ENCODE results near the gene DYNLT5.
A peak's percentile ranks its signal among the peaks of the same experiment; 100 is the strongest.
"Not testable (repeated sequence)": the region's sequence is repeated elsewhere in the genome, so short reads cannot be mapped to it uniquely, and the experiment has no call there.

Gene DYNLT5

DNA sequence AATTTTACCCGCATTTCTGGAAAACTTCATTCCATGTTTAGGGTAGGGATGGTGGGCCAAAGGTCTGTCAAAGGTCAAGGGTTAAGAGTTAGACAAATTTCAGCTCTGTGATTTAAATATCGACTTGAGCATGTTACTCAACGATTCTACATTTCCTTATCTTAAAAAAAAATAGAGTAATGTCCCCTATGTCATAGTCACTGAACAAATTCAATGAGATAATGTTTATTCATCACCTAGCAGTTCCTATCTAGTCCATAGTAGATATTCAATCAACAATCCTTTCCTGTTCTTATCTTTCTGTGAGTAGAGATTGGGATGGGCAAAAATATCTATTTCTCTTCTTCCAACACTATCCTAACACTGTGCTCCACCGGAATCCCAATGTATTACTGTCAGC is 1.1 kb upstream of the DYNLT5 start:
- DNase-seq = no peak

- no peak for DNase-seq
Measured at GRCh38 chr1:66752671-66753371, 562 bp downstream of the DYNLT5 start.

GRCh38 chr1:66757722-66758240 is 5.5 kb downstream of the DYNLT5 start:
- DNase-seq = no peak

DNA sequence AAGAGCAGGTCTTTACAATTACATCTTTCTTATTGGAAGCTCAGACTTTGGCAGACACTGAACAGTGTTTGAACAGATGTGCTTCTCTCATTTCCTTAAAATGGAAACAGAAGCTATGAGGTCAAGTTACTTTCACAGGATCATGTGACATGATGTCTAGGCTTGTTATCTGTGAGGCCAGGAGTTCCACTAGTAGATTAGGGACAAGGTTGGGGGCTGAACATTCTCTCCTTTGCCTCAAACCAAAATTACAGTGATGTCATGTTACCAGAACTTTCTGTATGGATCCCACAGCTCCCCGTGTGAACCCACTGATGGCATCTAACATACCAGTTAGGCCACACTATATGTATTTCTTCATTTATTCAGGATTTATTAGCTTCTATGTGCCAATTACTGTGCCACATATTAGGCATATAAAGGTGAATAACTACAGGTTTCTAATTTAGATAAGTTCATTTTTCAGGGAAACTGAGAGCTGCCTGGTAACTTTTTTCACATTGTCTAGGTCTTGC is 6.0 kb downstream of the DYNLT5 start:
- DNase-seq = peak; percentile 65

GRCh38 chr1:66760506-66760905 is 8.2 kb downstream of the DYNLT5 start:
- no peak for DNase-seq

- no peak for DNase-seq
Measured at GRCh38 chr1:66761221-66761620, 9.0 kb downstream of the DYNLT5 start.

GRCh38 chr1:66764994-66765578 is 12.8 kb downstream of the DYNLT5 start:
- DNase-seq = no peak

DNA sequence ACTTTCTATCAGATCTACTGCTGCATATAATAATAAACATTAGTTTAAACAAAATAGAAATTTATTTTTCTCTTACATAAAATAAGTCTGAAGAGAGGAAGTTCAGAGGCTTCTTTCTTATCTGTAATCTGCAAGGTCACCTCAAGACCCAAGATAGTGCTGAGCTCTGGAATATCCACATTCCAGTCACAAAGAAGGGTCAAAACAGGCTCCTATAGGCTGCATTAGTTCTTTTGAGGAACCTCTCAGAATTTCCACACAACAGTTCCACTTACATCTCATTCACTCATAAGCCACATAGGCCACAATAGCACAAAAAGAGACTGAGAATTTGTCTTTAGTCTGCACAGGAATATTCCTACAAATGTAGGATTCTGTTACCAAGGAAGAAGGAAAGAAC is 15.4 kb downstream of the DYNLT5 start:
- no peak for DNase-seq

DNA sequence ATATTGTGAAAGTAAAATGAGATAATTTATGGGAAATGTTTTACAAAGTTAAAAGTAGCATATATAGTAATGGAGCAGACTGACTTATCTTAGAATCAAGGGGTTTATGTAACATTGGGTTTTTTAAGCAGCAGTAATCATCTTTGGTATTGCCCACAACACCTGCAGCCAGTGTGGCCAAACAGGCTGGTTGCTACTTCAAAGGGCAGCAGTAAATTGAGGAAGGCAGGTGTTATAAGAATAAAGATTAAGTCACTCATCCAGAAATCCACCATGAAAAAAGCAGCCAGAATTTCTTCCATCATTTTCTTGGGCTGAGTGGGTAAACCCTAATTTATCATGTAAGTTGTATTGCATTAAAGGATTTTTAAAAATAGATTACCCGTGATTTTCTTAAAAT is 16.7 kb downstream of the DYNLT5 start:
- no peak for DNase-seq

DNA sequence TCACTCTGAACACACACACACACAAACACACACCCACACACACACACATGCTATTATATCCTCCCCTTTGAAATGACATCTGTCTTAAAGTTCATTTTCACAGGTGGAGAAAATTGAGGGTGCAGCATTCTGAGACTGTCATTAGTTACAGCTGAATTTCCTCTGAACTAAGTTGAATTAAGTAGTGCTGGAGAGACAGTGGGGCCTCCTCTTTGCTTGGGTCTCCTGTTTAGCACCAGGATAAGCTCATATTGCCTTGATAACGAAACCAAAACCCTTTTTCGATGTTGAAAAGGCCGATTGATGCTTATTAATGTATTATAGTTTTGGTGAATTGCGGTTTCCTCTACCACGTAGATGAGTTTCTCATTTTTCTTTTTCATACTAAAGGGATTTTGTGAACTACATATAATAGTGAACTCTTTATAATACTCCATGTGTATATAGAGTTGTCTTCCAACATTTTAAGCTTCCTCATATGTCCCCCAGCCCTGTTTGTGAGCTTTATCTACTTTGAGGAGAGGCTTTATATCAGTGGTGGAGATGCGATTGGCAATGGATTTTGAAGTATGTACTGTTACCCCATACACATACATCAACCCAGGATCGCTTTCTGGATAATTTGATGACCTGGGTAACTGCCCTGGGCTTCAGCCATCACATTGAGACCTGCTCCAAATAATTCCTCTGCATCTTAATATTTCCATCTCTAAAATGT is 17.4 kb downstream of the DYNLT5 start:
- no peak for DNase-seq

DNA sequence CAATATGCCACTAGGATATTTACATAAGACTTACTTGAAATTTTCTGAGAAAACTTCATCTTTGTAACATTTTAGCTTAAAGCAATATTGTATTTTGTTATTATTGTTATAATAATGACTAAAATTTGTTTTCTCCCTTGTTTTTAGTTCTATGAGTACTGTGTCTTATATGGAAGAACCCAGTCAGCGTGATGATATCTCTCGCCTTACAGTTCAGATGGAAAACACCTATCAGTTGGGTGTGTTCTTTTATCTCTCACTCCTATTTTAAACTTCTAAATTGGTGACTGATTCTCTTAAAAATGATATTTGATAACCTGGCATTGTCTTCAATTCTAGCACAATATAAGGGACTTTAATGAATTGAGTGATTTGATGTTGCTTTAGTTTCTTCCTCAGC is 18.0 kb downstream of the DYNLT5 start:
- DNase-seq = no peak

- DNase-seq = no peak
Measured at GRCh38 chr1:66770694-66771093, 18.4 kb downstream of the DYNLT5 start.

- no peak for DNase-seq
Measured at GRCh38 chr1:66773227-66773626, 21.0 kb downstream of the DYNLT5 start.

- no peak for DNase-seq
Measured at GRCh38 chr1:66774438-66774837, 22.2 kb downstream of the DYNLT5 start.

DNA sequence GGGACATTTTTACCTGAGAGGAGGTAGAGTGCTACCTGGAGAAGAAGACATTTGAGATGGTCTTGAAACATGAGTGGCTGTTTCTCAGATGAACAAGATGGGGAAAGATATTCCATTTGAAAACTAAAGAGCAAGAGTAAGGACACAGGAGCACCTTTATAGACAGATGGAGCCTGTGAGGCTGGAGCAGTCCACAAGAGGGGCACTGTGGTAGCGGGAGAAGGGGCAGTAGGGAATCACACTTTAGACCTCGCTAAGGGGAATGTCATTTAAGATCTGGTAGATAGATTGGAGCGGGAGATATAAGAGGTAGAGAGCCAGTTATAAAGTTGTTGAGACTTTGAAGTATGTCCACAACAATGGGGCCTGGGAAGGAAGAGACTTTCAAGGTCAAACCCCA is 23.4 kb downstream of the DYNLT5 start:
- DNase-seq = no peak

DNA sequence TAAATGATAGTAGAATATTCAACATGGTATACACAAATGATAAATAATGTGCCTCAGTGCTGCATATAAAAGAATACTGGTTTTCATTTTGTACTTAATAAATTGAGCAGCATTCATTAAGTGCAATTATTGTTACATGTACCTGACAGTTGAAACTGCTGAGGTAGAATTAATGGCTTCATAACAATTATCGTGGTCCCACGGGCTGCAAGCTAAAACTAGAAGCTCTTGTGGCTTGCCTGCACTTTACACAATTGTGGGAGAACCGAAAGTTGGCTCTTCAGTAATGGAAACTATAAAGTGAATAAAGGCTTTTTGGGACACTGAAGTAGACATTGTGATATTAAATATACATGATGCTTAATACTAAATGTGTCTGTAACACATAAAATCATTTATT is 25.6 kb downstream of the DYNLT5 start:
- no peak for DNase-seq

GRCh38 chr1:66778266-66778665 is 26.0 kb downstream of the DYNLT5 start:
- no peak for DNase-seq

DNA sequence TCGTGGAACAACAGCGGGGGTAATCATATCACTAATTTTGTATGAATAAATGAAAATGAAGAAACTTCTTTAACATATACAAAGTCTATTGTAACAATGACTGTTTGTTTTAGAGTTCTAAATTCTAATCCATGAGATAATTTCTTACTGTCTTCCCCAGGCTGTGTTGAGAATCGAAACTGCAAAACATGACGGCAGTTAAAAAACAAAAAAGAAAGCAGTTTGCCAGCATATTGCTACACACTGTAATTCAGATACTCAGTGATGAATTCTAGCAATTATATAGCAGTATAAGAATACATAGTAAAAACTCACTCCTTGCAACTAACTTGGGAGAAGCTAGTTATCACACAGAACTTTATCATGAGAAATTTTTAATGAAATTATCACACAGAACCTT is 26.7 kb downstream of the DYNLT5 start:
- DNase-seq = no peak

- no peak for DNase-seq
Measured at GRCh38 chr1:66779475-66780078, 27.3 kb downstream of the DYNLT5 start.

DNA sequence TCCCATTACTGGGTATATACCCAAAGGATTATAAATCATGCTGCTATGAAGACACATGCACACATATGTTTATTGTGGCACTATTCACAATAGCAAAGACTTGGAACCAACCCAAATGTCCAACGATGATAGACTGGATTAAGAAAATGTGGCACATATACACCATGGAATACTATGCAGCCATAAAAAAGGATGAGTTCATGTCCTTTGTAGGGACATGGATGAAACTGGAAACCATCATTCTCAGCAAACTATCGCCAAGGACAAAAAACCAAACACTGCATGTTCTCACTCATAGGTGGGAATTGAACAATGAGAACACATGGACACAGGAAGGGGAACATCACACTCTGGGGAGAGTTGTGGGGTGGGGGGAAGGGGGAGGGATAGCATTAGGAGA is 33.5 kb downstream of the DYNLT5 start:
- DNase-seq = not testable (repeated sequence)

DNA sequence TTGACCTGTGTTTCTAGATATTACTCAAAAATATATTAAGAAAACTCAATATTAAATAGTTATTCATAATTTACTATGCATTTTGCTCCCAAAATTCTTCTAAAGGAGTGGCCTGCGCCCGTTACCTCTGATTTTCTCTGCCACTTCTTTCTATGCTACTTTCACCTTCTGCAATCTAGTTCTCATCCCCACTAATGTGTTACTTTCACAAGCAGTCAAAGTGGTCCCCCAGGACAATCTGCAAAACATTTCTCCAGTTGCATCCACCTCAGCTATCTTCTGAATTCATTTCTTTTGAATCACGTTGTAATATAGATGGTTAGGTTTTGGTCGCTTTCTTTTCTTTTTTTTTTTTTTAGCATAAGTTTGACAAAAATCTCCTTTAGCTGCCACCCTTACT is 35.4 kb downstream of the DYNLT5 start:
- no peak for DNase-seq

GRCh38 chr1:66788231-66788939 is 36.1 kb downstream of the DYNLT5 start:
- DNase-seq = no peak

Measured in NCI-H524 treated with DMSO at 0.1 percent for 48 hours (cell line).